ENCODE measurements around the gene PBX2. TPM values are rescaled to one million over a fixed set of nuclear protein-coding genes. Genes with fewer than 3 reads are reported as not detected.

The PBX2 gene
- total and polyA plus RNA-seq, 2 of the 4 experiments (the other 2 are of a cell fraction) = 17.7 to 56.8 TPM

GRCh38 chr6:32216285-32216684 is 26.3 kb upstream of the PBX2 start:
- H2BK15ac ChIP-seq (ENCODE audit: low read depth, low read length) = no peak overlapping the region
- no peak overlapping the region for H4K91ac ChIP-seq (ENCODE audit: insufficient read depth, low read depth, low read length)
- ChIA-PET CTCF (no interaction called here), POLR2A (ENCODE audit: unreplicated experiment) (no interaction called here)
- no peaks in the 10 kb centered on the region for H3K9me3 ChIP-seq (ENCODE audit: control insufficient read depth, insufficient read depth, low read length)
- H2AK9ac ChIP-seq (replicated peaks; ENCODE audit: low read depth, low read length, poor library complexity) = no peak overlapping the region
- H3K23ac ChIP-seq (ENCODE audit: low read depth, low read length) = no peak overlapping the region
- H3K36me3 ChIP-seq (ENCODE audit: control insufficient read depth, insufficient read depth, low read length) = no peaks in the 10 kb centered on the region
- H3K4me3 ChIP-seq (ENCODE audit: insufficient read depth, low read depth, low read length) = no peak overlapping the region
- no peak for ATAC-seq (ENCODE audit: low read depth)
- no peak overlapping the region for H2AK5ac ChIP-seq (ENCODE audit: low read depth, low read length)
- no peak overlapping the region for H3K14ac ChIP-seq (replicated peaks; ENCODE audit: low read depth, low read length)
- no peak overlapping the region for H3K4me2 ChIP-seq (ENCODE audit: low read depth, low read length)
- DNase-seq = no peak
- no peak overlapping the region for H2BK5ac ChIP-seq (ENCODE audit: low read depth, low read length, poor library complexity, severe bottlenecking)
- WGBS, 2 experiments (ENCODE audit: extremely low coverage in 2 of 2, insufficient read length in 1 of 2) = 68% methylated on average over 5 of the region's 10 CpGs; no CpG with 5 or more reads in 1 of the 2 experiments
- no peak overlapping the region for H4K5ac ChIP-seq (ENCODE audit: low read depth, low read length)
- H3K56ac ChIP-seq (ENCODE audit: extremely low read depth, insufficient read depth, low read length) = no peak overlapping the region
- H3K27ac ChIP-seq (ENCODE audit: insufficient read depth, low read length) = no peak overlapping the region
- intact Hi-C loops (cut with micrococcal nuclease) (no loop called here), in situ Hi-C loops (cut with MboI; ENCODE audit: low sequenced_read_pairs) (no loop called here), dilution Hi-C loops (cut with HindIII; ENCODE audit: low sequenced_read_pairs, unreplicated experiment) (no loop called here)
- no peaks in the 10 kb centered on the region for H4K20me1 ChIP-seq (ENCODE audit: insufficient read depth, low read length)
- peaks cover 40% of the 10 kb centered on the region for H3K27me3 ChIP-seq (ENCODE audit: control insufficient read depth, insufficient read depth, low read length)
- TF ChIP-seq CTCF (conservative IDR thresholded peaks at IDR 0.05; ENCODE audit: low read depth, low read length) (no peak), RCOR1 (IDR thresholded peaks at IDR 0.05; ENCODE audit: insufficient replicate concordance, low read length) (no peak), NFE2L2 (IDR thresholded peaks at IDR 0.05; ENCODE audit: low read depth, low read length) (no peak), USF2 (IDR thresholded peaks at IDR 0.05; ENCODE audit: low read depth, low read length) (no peak), CEBPB (IDR thresholded peaks at IDR 0.05; ENCODE audit: low read depth, low read length) (no peak), ELK1 (IDR thresholded peaks at IDR 0.05; ENCODE audit: borderline replicate concordance, low read depth, low read length) (no peak), FOS (IDR thresholded peaks at IDR 0.05; ENCODE audit: low read depth, low read length) (no peak), MAZ (IDR thresholded peaks at IDR 0.05; ENCODE audit: borderline replicate concordance, low read depth, low read length) (no peak), MAFK (IDR thresholded peaks at IDR 0.05; ENCODE audit: low read depth, low read length) (no peak), POLR2A (IDR thresholded peaks at IDR 0.05; ENCODE audit: low read depth, low read length) (no peak), BHLHE40 (IDR thresholded peaks at IDR 0.05; ENCODE audit: low read depth, low read length) (no peak), RFX5 (IDR thresholded peaks at IDR 0.05; ENCODE audit: low read depth, low read length) (no peak), CHD1 (IDR thresholded peaks at IDR 0.05; ENCODE audit: low read depth, low read length) (no peak), RAD21 (IDR thresholded peaks at IDR 0.05; ENCODE audit: low read length) (no peak), SMC3 (IDR thresholded peaks at IDR 0.05; ENCODE audit: low read depth, low read length) (no peak), MXI1 (IDR thresholded peaks at IDR 0.05; ENCODE audit: borderline replicate concordance, low read depth, low read length) (no peak)
- H3K79me1 ChIP-seq (ENCODE audit: low read depth in 1 of 2, low read length in 2 of 2) = no peaks in the 10 kb centered on the region
- no peak overlapping the region for H2BK20ac ChIP-seq (ENCODE audit: low read depth, low read length)
- no peak overlapping the region for H3K4ac ChIP-seq (ENCODE audit: low read depth, low read length)
- H3K9me1 ChIP-seq (ENCODE audit: insufficient read depth, low read length) = no peaks in the 10 kb centered on the region
- no TSS peak for BruUV-seq (replicated peaks)
- no peak overlapping the region for H2AFZ ChIP-seq (replicated peaks; ENCODE audit: low read length, poor library complexity)
- no peak overlapping the region for H3K9ac ChIP-seq (ENCODE audit: low read depth, low read length)
- no peak overlapping the region for H2BK120ac ChIP-seq (ENCODE audit: low read depth, low read length)
- no peaks in the 10 kb centered on the region for H3K4me1 ChIP-seq (ENCODE audit: control insufficient read depth, insufficient read depth, low read length)
- H3K18ac ChIP-seq (ENCODE audit: low read depth, low read length) = no peak overlapping the region
- no peak overlapping the region for H4K8ac ChIP-seq (ENCODE audit: low read depth in 2 of 2, low read length in 2 of 2)
